GM21423 (cell line): ENCODE measurements around the gene ELL3.
"Not testable (repeated sequence)": the region's sequence is repeated elsewhere in the genome, so short reads cannot be mapped to it uniquely, and the experiment has no call there.

ENCODE experiments used
- ATAC-seq: cut with Tn5 transposase; IDR thresholded peaks from one replicate; pipeline ENCODE4 v1.9.1; 2021; ENCODE audit warnings: mild to moderate bottlenecking, moderate library complexity; ENCODE audit not compliant: unreplicated experiment

The ELL3 gene

GRCh38 chr15:43776718-43777266 lies at the start of gene ELL3:
Gene ELL3, minus strand, starts transcription at chr15:43776966. Its CDS starts 65 bp downstream, at chr15:43776901.
- ATAC-seq, result peak; percentile 29

GRCh38 chr15:43826029-43826507 lies 49.3 kb upstream of the ELL3 start:
- ATAC-seq, result no peak

- ATAC-seq, result not testable (repeated sequence)
Observed at GRCh38 chr15:43825305-43825704, 48.5 kb upstream of the ELL3 start.

GRCh38 chr15:43824302-43825246 lies 47.8 kb upstream of the ELL3 start, which contains the start of gene MFAP1:
Gene MFAP1, minus strand, starts transcription at chr15:43824690. Its CDS starts 121 bp downstream, at chr15:43824569.
- ATAC-seq, result peak; percentile 81

- no peak for ATAC-seq
Observed at GRCh38 chr15:43821505-43821904, 44.7 kb upstream of the ELL3 start.

GRCh38 chr15:43815064-43815463 lies 38.3 kb upstream of the ELL3 start:
- not testable (repeated sequence) for ATAC-seq

GRCh38 chr15:43808960-43809678 lies 32.4 kb upstream of the ELL3 start:
- ATAC-seq, result peak; percentile 59

GRCh38 chr15:43808435-43808950 lies 31.7 kb upstream of the ELL3 start:
- ATAC-seq, result no peak

- not testable (repeated sequence) for ATAC-seq
Observed at GRCh38 chr15:43802676-43803075, 25.9 kb upstream of the ELL3 start.

- ATAC-seq, result peak; percentile 86
Observed at GRCh38 chr15:43800286-43801141, 23.7 kb upstream of the ELL3 start, which contains the start of gene HYPK. Gene HYPK, plus strand, starts transcription at chr15:43800599. Its CDS starts 24 bp downstream, at chr15:43800623.

GRCh38 chr15:43799945-43800285 lies 23.1 kb upstream of the ELL3 start, which contains the start of gene SERINC4:
Gene SERINC4, minus strand, starts transcription at chr15:43800220. Its CDS starts 234 bp downstream, at chr15:43799986.
- no peak for ATAC-seq

GRCh38 chr15:43799209-43799944 lies 22.6 kb upstream of the ELL3 start:
- ATAC-seq, result no peak

- ATAC-seq, result no peak
Observed at GRCh38 chr15:43796566-43796965, 19.8 kb upstream of the ELL3 start.

GRCh38 chr15:43795997-43796396 lies 19.2 kb upstream of the ELL3 start:
- ATAC-seq, result no peak

GRCh38 chr15:43795197-43795596 lies 18.4 kb upstream of the ELL3 start:
- no peak for ATAC-seq

- ATAC-seq, result no peak
Observed at GRCh38 chr15:43794269-43795037, 17.7 kb upstream of the ELL3 start.

GRCh38 chr15:43793647-43794046 lies 16.9 kb upstream of the ELL3 start:
- no peak for ATAC-seq

- ATAC-seq, result no peak
Observed at GRCh38 chr15:43792761-43793476, 16.2 kb upstream of the ELL3 start.
